ENCODE measurements around the gene SH3D21.

The SH3D21 gene

DNA sequence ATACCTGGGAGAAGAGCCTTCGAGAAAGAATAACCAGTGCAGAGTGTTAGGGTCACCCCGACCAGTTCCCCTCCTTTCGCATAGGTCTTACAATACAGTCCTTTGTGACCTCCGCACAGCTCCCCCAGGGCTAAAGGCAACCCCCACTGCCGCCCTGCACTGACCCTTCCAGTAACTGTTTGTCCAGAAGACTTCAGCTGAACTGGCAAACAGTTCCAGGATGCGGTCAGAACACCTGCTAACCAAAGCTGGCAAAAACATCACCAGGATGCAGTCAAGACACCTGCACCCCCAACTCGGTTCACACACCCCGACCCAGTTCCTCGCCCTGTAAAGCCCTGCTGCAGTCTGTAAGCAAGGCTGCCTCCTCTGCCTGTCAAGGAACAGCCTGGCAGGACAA is 23.6 kb downstream of the SH3D21 start:
- no peak for DNase-seq (ENCODE audit: low read depth in 2 of 2)

DNA sequence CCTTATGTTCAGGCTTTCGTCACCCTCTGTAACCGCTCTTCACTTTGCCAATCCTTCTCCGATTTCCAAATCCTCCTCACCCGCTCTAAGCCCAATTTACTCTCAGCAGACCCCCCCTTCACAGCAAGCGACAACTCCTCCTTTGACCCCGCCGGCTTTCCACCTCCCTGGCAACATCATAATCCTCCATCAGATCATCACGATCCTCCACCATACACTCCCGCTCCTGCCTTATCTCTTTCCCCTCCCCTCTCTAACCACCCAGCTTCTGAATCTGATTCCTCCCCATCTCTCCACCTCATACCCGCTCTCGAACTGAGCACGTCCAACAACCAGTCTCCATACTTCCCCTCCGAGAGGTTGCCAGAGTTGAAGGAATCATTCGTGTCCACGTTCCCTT is 24.8 kb downstream of the SH3D21 start:
- no peak for DNase-seq (ENCODE audit: low read depth in 2 of 2)

DNA sequence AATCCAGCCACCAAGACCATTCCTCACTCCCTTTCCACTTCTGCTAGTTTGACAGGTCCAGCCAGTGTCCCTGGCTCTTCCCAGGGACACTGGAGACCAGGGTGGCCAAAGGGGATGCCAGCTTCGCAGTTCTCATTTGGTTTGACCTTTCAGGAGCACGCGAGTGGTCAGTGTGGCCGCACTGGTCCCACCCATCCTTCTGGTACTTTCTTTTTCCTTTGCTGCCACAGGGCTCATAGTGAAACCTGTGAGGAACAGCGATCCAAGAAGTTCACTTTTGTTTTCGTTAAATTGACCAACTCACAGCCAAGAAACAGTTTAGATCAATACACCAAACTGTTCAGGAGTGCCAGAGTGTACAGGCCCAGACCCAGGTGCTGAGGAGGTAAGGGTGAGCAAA is 31.7 kb downstream of the SH3D21 start:
- no peak for DNase-seq (ENCODE audit: low read depth in 2 of 2)

DNA sequence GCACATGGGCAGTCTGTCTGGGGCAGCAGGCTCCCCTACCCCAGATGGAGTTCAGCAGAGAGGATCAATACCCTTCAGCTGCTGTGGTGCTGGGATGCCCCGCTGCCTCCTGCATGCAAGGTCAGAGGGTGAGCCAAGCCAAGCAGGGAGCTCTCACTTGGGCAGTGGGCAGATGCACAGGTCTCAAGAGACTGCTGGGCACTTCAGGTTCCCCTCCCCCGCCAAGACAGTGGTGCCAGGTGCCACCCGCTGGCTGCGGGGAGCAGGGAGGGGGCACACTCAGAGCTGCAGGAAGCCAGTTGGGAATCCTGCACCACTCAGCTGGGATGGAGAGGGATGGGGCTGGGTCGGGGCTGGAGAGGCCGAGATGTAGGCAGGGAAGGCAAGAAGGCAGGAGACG is 33.0 kb downstream of the SH3D21 start:
- DNase-seq (ENCODE audit: low read depth in 2 of 2), result no peak

DNA sequence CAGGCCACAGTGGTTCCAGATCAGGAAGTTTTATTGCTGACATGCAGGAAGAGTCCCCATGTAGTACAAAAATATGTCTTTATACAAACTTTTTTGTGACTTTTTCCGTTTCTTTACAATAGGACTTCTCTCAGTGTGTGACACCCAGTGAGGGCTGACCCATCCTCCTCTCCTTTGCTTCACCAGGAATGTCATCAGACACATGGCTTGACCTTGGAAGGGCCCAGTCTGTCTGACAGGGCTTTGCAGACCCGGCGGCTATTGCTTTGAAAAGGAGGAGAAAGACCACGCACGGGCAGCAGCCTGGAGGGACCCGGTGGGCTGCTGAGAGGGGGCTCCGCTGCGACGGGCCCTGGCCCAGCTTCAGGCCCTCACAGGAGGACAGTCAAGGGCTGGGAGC is 33.4 kb downstream of the SH3D21 start:
- DNase-seq (ENCODE audit: low read depth in 2 of 2), result no peak

DNA sequence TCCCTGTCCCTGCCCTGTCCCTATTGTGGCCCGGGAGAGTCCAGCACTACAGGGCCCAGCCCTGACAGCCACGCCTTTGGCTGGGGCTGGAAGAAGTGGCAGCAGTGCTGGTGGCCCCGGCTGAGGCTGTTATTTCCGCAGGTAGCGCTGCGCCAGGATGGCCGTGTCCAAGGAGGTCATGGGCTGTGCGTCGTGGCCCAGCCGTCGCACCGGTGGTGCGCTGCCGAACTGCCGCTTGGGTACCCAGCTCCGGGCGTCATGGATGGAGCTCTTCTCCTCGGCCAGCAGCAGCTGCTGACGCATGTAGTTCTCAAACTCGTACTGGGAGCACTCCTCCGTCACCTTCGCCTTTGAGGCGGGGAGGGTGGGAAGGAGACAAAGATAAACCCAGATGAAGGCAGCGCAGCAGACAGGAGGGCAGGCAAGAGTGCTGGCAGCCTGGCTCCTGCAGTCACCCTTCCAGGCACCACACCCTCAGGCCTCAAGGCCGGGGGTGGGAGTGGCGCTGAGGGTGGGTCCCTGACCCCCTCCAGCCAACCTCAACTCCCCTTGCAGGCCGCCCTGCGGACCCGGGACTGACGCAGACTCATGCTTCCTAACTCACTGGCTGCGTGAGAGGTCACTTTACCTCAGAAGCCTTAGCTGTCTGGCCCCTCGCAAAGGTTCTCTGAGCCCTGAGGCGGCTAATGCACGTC is 35.6 kb downstream of the SH3D21 start:
- no peak for DNase-seq (ENCODE audit: low read depth in 2 of 2)

DNA sequence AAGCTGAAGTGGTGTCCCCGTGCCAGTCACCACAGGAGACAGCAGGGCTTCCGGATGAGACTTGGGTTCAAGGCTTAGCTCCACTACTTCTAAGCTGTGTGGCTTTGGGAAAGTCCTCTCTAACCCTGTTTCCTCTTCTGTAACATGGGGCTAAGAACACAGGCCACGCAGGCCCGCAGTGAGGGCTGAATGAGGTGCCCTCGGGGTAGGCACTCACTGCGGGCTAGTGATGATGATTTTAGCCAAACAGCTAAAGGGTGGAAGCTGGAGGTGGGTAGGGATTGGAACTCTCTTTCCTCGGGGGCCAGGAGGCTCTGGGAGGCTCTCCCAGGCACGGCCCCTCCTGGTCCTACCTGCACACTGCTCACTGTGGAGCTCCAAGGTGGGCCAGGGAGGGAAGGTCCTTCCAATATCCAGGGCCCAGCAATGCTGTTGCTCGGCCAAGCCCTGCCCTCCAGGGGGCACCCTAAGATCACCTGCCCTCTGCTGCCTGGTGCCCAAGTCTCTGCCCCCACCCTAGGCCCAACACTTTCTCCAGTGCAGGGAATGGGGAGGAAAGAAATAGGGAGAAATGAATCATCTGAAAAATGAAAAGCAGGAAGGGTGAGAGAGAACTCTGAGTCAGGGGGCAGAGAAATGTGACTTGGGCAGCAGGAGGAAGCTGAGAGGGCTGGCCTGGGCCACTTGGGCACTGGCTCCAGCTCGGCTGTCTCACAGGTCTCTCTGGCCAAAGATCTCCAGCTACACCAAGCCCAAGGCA is 36.4 kb downstream of the SH3D21 start:
- no peak for DNase-seq (ENCODE audit: low read depth in 2 of 2)

DNA sequence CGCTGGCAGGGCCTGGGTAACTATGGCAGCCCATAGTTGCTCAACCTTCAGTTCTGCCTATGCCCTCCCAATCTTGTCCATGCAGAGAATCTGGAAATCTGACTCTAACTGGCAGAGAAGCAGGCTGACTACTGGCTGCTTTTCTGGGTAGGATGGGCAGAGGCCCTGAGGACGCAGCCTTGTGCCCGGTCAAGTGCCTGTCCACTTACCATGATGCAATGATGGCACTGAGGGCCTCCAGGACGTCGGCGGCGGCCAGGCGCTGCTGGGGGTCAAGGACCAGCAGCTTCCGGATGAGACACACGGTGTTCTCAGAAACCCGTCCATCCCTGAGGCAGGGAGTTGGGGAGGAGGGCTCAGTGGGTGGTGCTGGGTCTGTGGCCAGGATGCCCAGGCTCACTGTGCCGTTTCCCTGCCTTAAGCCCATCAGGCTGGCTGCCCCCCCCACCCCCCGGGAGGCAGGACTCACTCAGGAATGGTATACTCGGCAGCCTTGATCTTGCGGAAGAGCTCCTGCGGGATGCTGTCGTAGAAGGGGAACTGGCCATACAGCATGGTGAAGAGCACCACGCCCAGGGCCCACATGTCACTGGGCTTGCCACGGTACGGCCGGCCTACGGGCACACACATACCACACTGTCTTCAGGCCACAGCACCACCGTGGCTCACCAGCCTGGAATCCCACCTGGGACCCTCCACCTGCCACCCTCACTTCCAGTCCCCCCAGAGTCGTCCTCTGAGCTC is 37.7 kb downstream of the SH3D21 start:
- no peak for DNase-seq (ENCODE audit: low read depth in 2 of 2)

DNA sequence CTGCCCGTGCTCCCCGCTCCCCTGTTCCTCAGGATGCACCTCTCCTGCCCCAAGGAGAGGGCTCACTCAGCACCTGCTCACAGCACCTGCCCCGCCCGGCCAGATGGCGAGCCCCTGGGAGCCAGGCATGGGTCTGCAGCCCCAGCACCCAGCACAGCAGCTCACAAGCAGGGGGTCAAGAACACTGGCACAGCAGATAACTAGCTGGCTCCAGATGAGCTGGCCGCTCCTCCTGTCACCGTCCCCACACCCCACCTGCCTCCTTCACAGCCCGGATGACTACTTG is 38.2 kb downstream of the SH3D21 start:
- DNase-seq (ENCODE audit: low read depth in 2 of 2), result no peak

DNA sequence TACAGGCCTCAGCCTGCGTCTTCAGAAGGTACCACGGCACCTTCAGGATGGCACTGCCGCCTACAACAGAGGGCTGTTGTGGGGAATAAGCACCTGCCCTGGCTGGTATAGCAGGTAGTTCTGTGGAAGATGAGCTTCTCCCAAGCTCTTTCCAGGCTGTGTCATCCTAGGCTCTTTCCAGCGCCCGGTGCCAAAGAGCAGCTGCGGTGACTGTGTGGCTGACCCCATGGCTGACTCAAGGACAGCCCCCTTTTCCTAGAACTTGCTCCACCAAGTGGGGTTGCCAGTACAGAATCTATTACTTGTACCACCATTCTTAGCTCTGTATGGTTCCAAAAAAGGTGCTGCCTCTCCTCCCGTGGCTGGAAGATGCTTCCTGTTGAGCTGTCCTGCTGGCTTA is 39.2 kb downstream of the SH3D21 start:
- no peak for DNase-seq (ENCODE audit: low read depth in 2 of 2)

DNA sequence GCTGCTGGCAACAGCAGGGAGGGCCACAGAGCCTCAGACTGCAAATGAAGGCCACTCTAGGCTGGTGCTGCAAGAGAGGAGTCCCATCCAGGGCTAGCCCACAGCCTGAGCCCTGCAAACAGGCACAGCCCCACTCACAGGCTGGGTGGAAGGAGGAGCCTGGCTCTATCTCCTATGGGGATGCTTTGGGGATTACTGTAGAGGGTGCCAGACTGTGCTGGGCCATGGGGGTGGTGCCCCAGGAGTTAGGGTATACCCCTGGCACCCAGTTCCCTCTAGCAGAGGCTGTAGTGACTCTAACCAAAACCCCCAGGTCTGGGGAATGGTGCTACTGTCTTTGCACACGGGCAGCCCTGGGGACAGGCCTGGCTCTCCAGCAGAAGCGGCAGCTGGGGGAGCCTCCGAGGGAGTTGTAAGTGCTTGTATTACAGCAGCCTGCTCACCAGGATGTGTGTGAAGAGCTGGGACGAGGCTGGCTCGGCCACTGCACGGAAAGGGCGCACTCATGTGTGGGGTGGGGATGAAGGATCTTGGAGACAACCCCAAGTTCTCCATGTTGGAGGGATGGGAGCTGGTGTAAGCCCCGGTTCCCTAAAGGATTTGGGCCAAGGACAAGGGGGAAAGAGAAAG is 40.7 kb downstream of the SH3D21 start:
- DNase-seq (ENCODE audit: low read depth in 2 of 2), result no peak

DNA sequence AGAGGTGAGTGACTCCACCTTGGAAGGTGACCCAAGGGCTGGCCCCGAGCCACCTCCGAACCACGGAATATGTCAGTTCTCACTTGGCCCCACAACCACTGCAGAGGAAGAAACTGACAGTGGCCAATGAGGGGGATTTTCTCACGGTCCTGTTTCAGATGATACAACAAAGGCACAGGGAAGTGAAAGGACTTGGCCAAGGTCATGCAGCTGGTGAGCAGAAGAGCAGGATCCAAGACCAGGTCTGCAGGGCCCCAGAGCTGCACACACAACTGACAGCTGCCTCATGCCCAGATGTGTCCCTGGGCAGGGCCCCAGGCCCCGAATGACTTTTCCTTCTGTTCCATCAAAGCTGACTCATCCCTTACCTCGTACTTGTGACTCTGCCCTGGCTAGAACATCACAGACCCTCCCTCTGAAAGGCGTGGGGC is 43.1 kb downstream of the SH3D21 start:
- DNase-seq (ENCODE audit: low read depth in 2 of 2), result no peak

DNA sequence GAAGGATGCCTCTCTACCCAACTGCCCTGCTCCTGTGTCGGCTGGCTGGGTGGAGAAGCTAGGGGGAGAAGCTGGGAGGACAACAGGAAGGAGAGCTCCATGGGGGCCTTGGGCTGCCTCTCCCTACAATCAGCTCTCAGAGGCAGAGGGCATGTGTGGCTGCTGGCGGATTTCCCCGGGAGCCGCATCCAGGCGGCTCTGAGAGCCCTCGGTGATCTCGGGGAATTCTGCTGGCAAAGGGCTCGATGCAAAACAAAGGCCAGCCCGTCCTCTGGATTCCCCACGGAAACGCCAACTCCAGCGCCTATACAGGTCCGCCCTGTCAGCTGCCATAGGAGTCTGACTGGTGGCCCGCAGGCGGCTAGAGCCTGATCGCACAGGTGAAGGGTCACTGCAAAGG is 43.7 kb downstream of the SH3D21 start:
- DNase-seq (ENCODE audit: low read depth in 2 of 2), result no peak

DNA sequence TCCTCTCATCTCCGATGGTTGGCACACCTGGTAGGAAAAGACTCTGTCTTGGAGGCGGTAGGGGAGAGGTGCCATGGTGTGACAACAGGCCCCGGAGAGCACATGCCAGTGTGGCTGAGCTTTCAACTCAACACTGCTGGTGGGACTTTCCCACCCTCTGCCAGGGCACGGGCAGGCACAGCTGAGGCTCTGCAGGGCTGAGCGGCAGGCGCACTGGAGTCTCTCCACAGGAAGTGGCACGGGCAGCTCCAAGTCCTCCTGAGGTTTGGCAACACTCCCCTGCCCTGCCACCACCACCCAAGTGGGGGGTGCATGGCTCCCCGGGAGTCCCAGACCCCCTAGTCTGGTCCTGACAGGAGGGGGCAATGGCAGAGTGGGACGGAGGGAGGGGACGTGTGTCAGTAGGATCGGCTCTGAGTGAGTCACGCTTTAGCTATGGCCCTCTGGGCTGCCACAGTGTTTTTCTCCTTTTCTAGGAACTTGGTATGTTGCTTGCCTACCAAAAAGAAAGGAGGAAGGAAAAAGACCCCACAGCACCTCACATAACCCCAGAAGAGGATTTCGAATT is 44.6 kb downstream of the SH3D21 start:
- no peak for DNase-seq (ENCODE audit: low read depth in 2 of 2)

DNA sequence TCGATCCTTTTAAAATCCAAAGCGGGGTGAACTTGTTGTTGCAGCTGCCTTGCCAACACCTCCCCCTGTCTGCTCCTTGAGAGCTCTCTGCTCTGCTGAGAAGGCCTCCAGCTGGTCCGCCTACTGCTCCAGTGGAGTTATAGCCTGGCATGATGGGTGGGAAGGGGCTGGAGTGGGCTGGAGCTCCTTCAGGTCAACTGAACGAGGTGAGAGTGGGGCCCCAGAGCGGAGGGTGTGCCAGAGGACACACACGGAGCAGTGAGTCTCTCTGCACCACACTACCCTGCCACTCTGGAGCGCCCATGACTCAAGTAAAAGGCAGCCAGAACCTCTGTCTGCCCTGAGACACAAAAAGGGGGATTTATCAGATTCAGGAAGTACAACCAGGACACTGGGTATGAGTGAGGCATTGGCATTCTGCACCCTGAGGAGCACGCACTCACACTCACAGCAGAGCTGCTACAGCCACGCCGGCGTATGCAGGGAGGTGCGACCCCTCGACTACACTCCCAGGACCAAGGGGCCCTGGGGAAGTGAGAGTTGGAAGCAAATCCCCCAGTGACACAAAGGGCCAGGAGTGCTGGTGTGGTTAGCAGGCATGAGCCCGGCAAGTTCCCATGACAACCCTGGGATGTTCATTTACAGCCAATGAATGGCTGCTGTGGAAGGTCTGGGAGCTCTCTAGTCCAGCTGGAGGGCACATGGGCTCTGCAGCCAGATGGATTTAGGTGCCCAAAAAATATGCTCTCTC is 45.2 kb downstream of the SH3D21 start:
- no peak for DNase-seq (ENCODE audit: low read depth in 2 of 2)

DNA sequence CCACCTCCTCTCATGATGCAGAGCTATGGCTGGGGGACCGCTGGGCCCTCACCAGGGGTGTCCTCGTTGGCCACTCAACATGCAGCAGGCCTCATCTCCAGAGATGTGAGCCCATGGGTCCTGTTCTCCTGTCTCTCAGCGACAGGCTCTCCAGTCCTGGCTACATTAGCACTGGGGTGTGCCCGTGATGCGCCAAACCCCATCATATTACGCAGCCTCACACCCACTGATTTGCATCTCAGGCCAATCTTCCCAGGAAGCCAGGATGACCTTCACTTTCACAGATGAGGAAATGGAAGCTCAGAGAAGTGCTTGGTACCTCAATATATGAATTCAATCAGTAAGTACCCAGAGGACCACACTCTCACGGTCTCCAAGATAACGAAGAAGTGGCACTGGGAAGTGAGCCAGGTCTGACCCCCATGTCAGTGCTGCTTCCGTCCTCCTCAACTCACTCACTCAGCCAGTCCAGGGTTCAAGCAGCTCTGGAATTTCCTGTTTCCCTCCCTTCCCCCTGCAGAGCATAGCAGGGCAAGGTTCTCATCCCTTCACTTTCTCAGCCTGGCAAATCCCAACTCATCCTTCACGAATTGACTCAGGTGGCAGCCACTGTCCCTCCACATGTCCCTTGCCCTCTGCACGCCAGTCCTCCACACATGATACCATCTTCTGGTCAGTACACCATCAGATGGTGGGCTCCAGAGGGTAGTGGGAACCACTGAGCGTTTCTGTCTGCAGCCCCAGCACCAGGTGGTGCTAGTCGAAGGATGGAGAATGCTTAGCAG is 46.1 kb downstream of the SH3D21 start:
- no peak for DNase-seq (ENCODE audit: low read depth in 2 of 2)

DNA sequence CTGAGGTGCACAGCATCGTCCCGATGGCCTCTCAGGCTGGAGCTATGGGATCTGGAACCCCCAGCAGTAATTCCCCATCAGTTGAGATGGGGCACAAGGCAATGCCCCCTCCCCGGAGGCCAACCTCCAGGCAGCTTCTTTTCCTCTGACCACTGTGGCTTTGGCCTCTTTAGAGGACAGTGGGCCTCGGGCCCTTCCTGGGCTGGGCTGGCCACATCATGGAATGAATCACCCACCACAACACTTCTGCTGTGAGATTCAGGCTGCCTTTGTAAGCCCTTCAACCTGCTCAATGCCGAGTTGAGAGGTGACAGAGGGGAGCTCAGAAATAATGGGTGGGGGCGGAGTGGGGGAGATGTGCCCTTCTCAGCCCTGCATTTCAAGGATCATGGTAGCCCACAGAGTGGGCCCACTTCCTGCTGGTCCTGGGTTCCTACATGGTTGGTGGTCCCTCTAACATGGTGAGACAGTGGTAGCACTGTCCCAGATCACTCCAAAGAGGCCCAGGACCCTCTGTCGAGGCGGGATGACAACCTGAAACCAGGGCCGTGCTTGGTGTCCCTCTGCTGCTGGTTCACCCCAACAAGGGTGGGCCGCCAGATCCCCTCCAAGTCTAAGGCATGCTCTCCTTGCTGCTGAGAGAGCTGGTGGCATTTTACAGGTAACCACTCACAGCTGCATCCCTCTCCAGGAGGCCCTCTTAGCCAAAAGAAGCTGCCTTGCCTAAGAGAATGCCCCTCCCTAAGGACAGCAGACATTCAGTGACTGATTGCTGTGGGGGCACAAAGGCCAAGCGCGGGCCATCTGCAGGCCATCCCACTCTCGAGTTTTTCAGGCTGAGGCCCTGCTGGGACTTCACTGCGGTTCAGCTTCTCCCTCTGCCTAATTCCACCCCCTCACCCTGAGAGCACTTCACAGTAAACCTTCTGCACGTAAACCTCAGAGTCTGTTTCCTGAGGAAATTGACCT is 47.0 kb downstream of the SH3D21 start:
- no peak for DNase-seq (ENCODE audit: low read depth in 2 of 2)

DNA sequence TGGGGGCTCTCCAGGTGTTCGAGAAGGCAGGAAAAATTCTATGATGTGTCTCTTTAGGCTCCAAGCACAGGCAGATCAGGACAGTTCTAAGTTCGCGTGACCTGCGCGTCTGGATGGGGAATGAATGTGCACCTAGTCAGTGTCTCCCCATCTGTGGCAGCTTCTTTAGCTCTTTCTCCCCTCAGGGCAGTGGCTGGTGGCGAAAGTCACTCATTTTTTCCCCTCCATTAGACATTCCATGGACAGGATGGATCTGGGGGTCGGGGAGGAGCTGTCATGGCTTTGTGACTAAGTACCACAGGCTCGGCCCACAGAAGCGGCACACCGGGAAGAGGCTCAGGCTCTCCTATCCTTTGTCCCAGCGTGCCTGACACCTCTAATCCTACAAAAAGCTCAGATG is 48.3 kb downstream of the SH3D21 start:
- no peak for DNase-seq (ENCODE audit: low read depth in 2 of 2)

DNA sequence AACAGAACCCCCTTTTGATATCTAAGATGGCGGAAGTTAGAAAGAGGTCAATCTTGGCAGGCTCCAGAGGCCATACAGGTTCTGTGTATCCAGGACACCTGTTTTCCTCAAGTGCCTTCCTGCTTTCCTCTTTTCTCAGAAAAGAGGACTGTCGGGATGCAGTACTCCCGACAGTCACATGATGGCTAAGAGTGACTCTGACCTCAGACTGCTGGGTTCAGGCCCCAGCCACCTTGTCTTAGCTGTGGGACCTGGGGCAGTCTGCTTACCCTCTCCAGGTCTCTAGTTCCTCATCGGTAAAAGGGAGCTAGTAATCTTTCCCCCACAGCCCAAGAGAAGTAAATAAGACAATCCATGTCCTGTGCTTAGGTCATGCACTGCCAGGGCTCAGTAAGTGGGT is 49.6 kb downstream of the SH3D21 start:
- DNase-seq (ENCODE audit: low read depth in 2 of 2), result no peak
